ENCODE results near the gene NXPH3.

NXPH3 gene

GRCh38 chr17:49595980-49596379 is 20.3 kb downstream of the NXPH3 start:
- Histone ChIP-seq H3K27me3 (ENCODE audit: insufficient read depth, low read length) (no peaks in the 10 kb centered on the region), H2AFZ (ENCODE audit: low read length) (no peak overlapping the region), H3K4me1 (ENCODE audit: insufficient read depth, low read length, severe bottlenecking) (no peaks in the 10 kb centered on the region), H3K9me3 (ENCODE audit: low read length) (no peaks in the 10 kb centered on the region), H3K79me2 (ENCODE audit: insufficient read depth, low read length) (no peaks in the 10 kb centered on the region), H4K20me1 (ENCODE audit: insufficient read depth, low read length) (no peaks in the 10 kb centered on the region), H3F3A (ENCODE audit: insufficient read depth, low read length) (no peaks in the 10 kb centered on the region), H3K9me2 (ENCODE audit: low read depth, low read length) (no peaks in the 10 kb centered on the region), H3K36me3 (ENCODE audit: insufficient read depth, low read length) (peaks cover 41% of the 10 kb centered on the region), H3K9ac (ENCODE audit: low read length) (no peak overlapping the region), H3K27ac (ENCODE audit: low read depth, low read length, poor library complexity, severe bottlenecking) (no peak overlapping the region), H3K4me2 (ENCODE audit: low read length) (no peak overlapping the region), H3K4me3 (ENCODE audit: low read depth, low read length, poor library complexity, severe bottlenecking) (no peak overlapping the region)
- no peak for TF ChIP-seq EZH2 (IDR thresholded peaks at IDR 0.05; ENCODE audit: borderline replicate concordance, low read length)
- TF ChIP-seq CTCF (IDR thresholded peaks at IDR 0.05; ENCODE audit: low read length) = no peak

- Histone ChIP-seq H2AFZ (ENCODE audit: low read length) (no peak overlapping the region), H3K9me3 (ENCODE audit: low read length) (no peaks in the 10 kb centered on the region), H3K9ac (ENCODE audit: low read length) (no peak overlapping the region), H3K4me1 (ENCODE audit: insufficient read depth, low read length, severe bottlenecking) (no peaks in the 10 kb centered on the region), H3K9me2 (ENCODE audit: low read depth, low read length) (no peaks in the 10 kb centered on the region), H3F3A (ENCODE audit: insufficient read depth, low read length) (no peaks in the 10 kb centered on the region), H3K4me2 (ENCODE audit: low read length) (no peak overlapping the region), H3K27ac (ENCODE audit: low read depth, low read length, poor library complexity, severe bottlenecking) (no peak overlapping the region), H3K4me3 (ENCODE audit: low read depth, low read length, poor library complexity, severe bottlenecking) (no peak overlapping the region), H3K79me2 (ENCODE audit: insufficient read depth, low read length) (no peaks in the 10 kb centered on the region), H4K20me1 (ENCODE audit: insufficient read depth, low read length) (no peaks in the 10 kb centered on the region), H3K27me3 (ENCODE audit: insufficient read depth, low read length) (no peaks in the 10 kb centered on the region), H3K36me3 (ENCODE audit: insufficient read depth, low read length) (peaks cover 46% of the 10 kb centered on the region)
- no peak for TF ChIP-seq EZH2 (IDR thresholded peaks at IDR 0.05; ENCODE audit: borderline replicate concordance, low read length)
- no peak for TF ChIP-seq CTCF (IDR thresholded peaks at IDR 0.05; ENCODE audit: low read length)
Observed at GRCh38 chr17:49596613-49597244, 21.1 kb downstream of the NXPH3 start.

DNA sequence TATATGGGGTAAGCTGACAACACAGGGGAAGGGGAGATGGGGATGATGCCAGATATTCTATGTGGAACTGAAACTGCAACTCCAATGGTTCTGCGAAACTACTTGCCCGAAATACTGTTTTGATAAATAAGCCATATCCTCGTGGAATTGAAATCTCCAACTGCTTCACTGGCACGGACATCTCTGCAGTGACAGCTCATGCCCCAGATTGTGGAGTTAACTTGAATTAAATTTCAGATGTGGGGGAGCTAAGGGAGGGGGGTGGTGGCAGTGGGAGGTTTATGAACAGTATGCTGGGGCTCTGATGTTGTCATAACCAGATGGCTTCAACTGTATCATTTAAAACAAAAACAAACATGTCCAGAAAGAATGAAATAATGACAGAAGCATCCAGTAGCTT is 21.8 kb downstream of the NXPH3 start:
- no peak overlapping the region for H2AFZ ChIP-seq (ENCODE audit: low read length)
- H3K79me2 ChIP-seq (ENCODE audit: insufficient read depth, low read length) = no peaks in the 10 kb centered on the region
- no peaks in the 10 kb centered on the region for H4K20me1 ChIP-seq (ENCODE audit: insufficient read depth, low read length)
- H3F3A ChIP-seq (ENCODE audit: insufficient read depth, low read length) = no peaks in the 10 kb centered on the region
- H3K36me3 ChIP-seq (ENCODE audit: insufficient read depth, low read length) = peaks cover 54% of the 10 kb centered on the region
- no peak overlapping the region for H3K4me3 ChIP-seq (ENCODE audit: low read depth, low read length, poor library complexity, severe bottlenecking)
- H3K9me2 ChIP-seq (ENCODE audit: low read depth, low read length) = no peaks in the 10 kb centered on the region
- no peak for TF ChIP-seq CTCF (IDR thresholded peaks at IDR 0.05; ENCODE audit: low read length)
- no peak for TF ChIP-seq EZH2 (IDR thresholded peaks at IDR 0.05; ENCODE audit: borderline replicate concordance, low read length)
- no peaks in the 10 kb centered on the region for H3K9me3 ChIP-seq (ENCODE audit: low read length)
- H3K9ac ChIP-seq (ENCODE audit: low read length) = no peak overlapping the region
- no peaks in the 10 kb centered on the region for H3K4me1 ChIP-seq (ENCODE audit: insufficient read depth, low read length, severe bottlenecking)
- no peaks in the 10 kb centered on the region for H3K27me3 ChIP-seq (ENCODE audit: insufficient read depth, low read length)
- H3K27ac ChIP-seq (ENCODE audit: low read depth, low read length, poor library complexity, severe bottlenecking) = no peak overlapping the region
- H3K4me2 ChIP-seq (ENCODE audit: low read length) = no peak overlapping the region

Data from OCI-LY1 (cell line).